Measurements from ENCODE around the gene ZNHIT2. TPM values are rescaled to one million over a fixed set of nuclear protein-coding genes. Genes with fewer than 3 reads are reported as not detected.

Gene ZNHIT2
- polyA plus RNA-seq, 2 donors, result 12.4 to 13.3 TPM

DNA sequence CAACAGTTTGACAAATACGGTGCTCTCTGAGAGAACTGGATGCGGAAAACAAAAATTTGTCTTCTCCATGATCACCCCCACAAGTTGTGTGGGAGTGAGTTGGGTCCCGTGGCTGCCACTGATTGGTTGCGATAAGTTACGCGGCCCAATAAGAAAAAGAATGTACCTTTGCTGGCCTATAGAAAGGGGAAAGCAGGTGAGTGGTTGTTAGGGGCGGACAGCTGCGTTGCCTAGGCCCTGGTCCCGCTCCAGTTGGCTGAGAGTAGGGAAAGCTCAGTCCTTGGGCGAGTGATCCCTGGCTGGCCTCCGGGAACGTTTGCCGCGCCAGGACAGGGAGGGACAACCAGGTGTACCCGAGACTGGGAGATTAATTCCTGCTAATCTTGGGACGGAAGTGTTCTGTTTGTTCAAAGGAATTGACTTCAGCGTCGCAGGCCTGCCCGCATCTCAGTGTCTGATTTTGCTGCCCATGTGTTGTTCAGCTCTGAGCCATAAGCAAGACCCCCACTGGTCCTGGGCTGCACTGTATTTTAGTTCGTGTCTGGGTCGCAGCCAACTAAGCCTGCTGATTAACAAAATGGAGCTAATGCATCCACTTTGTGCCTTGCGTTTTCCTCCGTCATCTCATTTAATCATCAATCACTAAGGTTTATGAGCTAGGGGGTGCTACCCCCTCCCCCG lies 17.6 kb upstream of the ZNHIT2 start:
- Histone ChIP-seq H3K4me3 (ENCODE audit: low read depth in 1 of 2, low read length in 2 of 2) (peak overlapping the region; percentile 74 to 85), H3K4me1 (ENCODE audit: control insufficient read depth in 2 of 2, insufficient read depth in 2 of 2, low read length in 1 of 2) (peaks cover 0 to 17% of the 10 kb centered on the region in 2 donors), H3K36me3 (ENCODE audit: control insufficient read depth in 2 of 2, insufficient read depth in 2 of 2, low read length in 1 of 2) (peaks cover 6 to 26% of the 10 kb centered on the region in 2 donors), H3K9me3 (ENCODE audit: control insufficient read depth in 2 of 2, insufficient read depth in 1 of 2, low read depth in 1 of 2, low read length in 1 of 2) (no peaks in the 10 kb centered on the region), H3K27ac (ENCODE audit: low read depth in 2 of 2, low read length in 1 of 2) (peak overlapping the region; percentile 98), H3K27me3 (ENCODE audit: control insufficient read depth in 1 of 2, insufficient read depth in 2 of 2, low read length in 2 of 2) (no peaks in the 10 kb centered on the region)
- 1% methylated on average over 24 of the region's 24 CpGs for WGBS, 2 donors

DNA sequence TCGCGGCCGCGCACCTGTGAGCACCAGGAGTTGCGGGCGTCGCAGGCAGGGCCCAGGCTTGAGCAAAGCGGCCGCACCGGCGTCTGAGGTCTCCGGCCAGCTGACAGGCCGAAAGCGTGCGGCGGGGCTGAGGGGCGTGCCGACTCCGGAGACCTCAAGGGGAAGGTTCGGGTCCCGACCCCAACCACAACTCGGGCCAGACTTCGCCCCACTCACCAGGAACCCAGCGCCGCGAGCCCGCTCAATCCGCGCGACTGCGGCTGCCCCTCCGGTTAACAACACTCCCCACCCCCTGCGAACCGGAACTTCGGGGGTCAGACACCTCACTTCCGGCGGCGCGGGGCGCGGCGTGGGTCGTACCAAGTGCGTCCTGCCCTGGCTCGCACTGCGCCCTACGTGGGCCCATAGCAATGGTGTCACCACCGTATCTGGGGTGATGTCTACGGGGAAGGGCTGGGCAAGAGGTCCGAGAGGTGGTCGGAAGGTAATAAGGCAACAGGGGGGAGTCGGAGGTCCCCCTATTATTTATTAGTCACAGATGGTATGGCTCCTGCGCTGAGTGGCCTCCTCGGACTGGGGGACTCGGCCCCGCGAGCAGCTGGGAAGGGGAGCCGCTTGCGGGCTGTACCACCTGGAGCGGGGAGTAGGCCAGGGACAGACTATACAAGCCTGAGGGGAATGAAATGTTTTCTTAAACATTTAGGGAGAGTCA lies 16.9 kb upstream of the ZNHIT2 start, which contains the start of gene SYVN1:
Gene SYVN1 (minus strand): TSS at position 280 of the 712 bp plus-strand sequence. CDS start 918 bp downstream, outside the sequence.
- Histone ChIP-seq H3K9me3 (ENCODE audit: control insufficient read depth in 2 of 2, insufficient read depth in 1 of 2, low read depth in 1 of 2, low read length in 1 of 2) (no peaks in the 10 kb centered on the region), H3K27ac (ENCODE audit: low read depth in 2 of 2, low read length in 1 of 2) (peak within 1 kb of the TSS; percentile 98), H3K4me3 (ENCODE audit: low read depth in 1 of 2, low read length in 2 of 2) (peak within 1 kb of the TSS; percentile 74 to 85), H3K4me1 (ENCODE audit: control insufficient read depth in 2 of 2, insufficient read depth in 2 of 2, low read length in 1 of 2) (peaks cover 0 to 17% of the 10 kb centered on the region in 2 donors), H3K36me3 (ENCODE audit: control insufficient read depth in 2 of 2, insufficient read depth in 2 of 2, low read length in 1 of 2) (peaks cover 13 to 33% of the 10 kb centered on the region in 2 donors), H3K27me3 (ENCODE audit: control insufficient read depth in 1 of 2, insufficient read depth in 2 of 2, low read length in 2 of 2) (no peaks in the 10 kb centered on the region)
- WGBS, 2 donors, result 0% methylated on average over 57 to 60 of the region's 60 CpGs

DNA sequence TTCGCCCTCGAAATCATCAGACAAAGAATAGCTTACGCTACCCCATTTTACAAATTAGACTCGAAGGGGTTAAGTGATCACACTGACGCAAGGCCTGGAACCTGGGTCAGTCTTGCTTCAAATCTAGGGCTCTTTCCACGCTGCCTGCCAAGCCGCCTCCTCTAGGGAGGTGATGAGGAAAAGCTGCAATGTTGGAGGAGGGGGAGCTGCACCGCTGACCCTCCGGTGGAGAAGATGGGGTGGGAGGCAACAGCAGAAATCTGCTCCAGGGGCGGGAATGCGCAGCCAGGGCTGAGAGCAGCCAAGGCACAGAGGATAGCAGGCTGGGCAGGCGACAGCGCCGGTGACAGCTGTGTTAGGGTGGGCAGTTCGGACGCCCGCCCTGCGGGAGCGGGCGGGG lies 16.2 kb upstream of the ZNHIT2 start:
- Histone ChIP-seq H3K36me3 (ENCODE audit: control insufficient read depth in 2 of 2, insufficient read depth in 2 of 2, low read length in 1 of 2) (peaks cover 16 to 36% of the 10 kb centered on the region in 2 donors), H3K27ac (ENCODE audit: low read depth in 2 of 2, low read length in 1 of 2) (peak overlapping the region; percentile 98), H3K27me3 (ENCODE audit: control insufficient read depth in 1 of 2, insufficient read depth in 2 of 2, low read length in 2 of 2) (no peaks in the 10 kb centered on the region), H3K4me3 (ENCODE audit: low read depth in 1 of 2, low read length in 2 of 2) (peak overlapping the region; percentile 74 to 85), H3K4me1 (ENCODE audit: control insufficient read depth in 2 of 2, insufficient read depth in 2 of 2, low read length in 1 of 2) (peaks cover 0 to 17% of the 10 kb centered on the region in 2 donors), H3K9me3 (ENCODE audit: control insufficient read depth in 2 of 2, insufficient read depth in 1 of 2, low read depth in 1 of 2, low read length in 1 of 2) (no peaks in the 10 kb centered on the region)
- WGBS, 2 donors, result 1 to 2% methylated on average over 20 of the region's 20 CpGs

DNA sequence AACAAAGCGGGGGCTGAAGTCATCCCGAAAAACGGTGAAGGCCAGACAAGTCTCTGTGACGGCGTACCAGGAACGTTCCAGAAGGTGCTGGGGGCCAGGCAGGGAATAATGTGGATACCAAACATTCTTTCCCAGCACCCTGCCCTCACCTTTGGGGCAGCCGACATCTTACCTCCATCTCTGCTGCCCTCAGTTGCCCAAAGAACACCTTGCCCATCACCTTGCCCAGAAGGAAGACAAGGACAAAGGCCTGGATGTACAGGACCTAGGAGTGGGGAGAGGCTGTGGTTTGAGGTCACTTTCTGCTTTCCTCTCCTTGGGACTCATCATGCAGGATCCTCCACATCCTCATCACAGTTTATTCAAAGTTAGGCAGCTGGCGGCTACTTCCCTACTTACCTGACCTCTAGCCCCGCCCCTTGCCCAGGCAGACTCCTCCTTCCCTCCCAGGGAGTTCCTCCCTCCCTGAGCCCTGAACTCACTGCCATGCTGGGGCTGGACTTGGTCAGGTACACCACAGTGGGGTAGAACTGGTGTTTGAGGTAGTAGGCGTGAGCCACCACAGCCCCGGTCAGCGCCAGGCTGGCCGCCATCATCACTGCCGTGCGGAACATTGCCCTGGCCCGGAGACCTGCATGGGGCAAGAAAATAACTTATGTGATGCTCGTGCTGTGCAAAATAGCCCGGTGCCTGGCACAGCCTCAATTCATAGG lies 15.6 kb upstream of the ZNHIT2 start:
- Histone ChIP-seq H3K27ac (ENCODE audit: low read depth in 2 of 2, low read length in 1 of 2) (peak overlapping the region; percentile 98), H3K4me1 (ENCODE audit: control insufficient read depth in 2 of 2, insufficient read depth in 2 of 2, low read length in 1 of 2) (peaks cover 0 to 17% of the 10 kb centered on the region in 2 donors), H3K9me3 (ENCODE audit: control insufficient read depth in 2 of 2, insufficient read depth in 1 of 2, low read depth in 1 of 2, low read length in 1 of 2) (no peaks in the 10 kb centered on the region), H3K36me3 (ENCODE audit: control insufficient read depth in 2 of 2, insufficient read depth in 2 of 2, low read length in 1 of 2) (peaks cover 22 to 41% of the 10 kb centered on the region in 2 donors), H3K4me3 (ENCODE audit: low read depth in 1 of 2, low read length in 2 of 2) (peak overlapping the region; percentile 74 to 85), H3K27me3 (ENCODE audit: control insufficient read depth in 1 of 2, insufficient read depth in 2 of 2, low read length in 2 of 2) (no peaks in the 10 kb centered on the region)
- 39% methylated on average over 18 of the region's 18 CpGs for WGBS, 2 donors

DNA sequence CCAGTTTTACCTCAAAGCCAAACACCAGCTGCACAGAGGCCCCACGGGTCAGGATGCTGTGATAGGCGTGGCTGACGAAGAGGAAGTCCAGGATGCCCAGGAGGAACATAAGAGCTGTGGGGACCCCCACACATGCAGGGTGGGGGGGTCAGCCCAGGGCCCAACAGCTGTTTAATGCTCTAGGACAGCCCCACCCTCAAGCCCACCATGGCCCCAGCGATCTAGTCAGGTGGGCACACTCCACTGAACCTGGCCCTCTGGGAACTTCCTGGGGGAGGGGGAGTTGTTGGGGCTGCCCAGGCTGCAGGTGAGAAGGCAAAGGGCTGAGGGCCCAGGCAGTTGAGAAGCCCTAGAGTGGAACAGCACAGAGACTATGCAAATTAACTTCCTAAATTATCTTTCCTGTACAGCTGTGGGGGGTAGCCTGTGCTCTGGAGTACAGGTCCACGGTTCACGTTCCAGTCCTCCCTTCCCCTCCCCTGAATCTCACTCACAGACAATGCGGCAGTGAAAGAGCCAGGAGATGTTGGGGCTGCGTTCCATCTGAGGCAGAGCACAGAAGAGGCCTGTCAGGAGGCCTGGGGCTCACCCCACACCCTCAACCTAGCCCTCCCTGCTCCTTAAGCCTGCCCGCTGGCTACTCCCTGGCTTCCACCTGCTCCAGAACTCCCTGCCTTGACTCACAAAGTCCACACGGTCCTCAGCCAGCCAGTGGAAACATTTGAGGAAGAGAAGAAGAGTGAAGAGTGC lies 14.9 kb upstream of the ZNHIT2 start:
- Histone ChIP-seq H3K4me3 (ENCODE audit: low read depth in 1 of 2, low read length in 2 of 2) (no peak overlapping the region), H3K4me1 (ENCODE audit: control insufficient read depth in 2 of 2, insufficient read depth in 2 of 2, low read length in 1 of 2) (peaks cover 0 to 17% of the 10 kb centered on the region in 2 donors), H3K36me3 (ENCODE audit: control insufficient read depth in 2 of 2, insufficient read depth in 2 of 2, low read length in 1 of 2) (peaks cover 27 to 46% of the 10 kb centered on the region in 2 donors), H3K9me3 (ENCODE audit: control insufficient read depth in 2 of 2, insufficient read depth in 1 of 2, low read depth in 1 of 2, low read length in 1 of 2) (no peaks in the 10 kb centered on the region), H3K27me3 (ENCODE audit: control insufficient read depth in 1 of 2, insufficient read depth in 2 of 2, low read length in 2 of 2) (no peaks in the 10 kb centered on the region), H3K27ac (ENCODE audit: low read depth in 2 of 2, low read length in 1 of 2) (peak overlapping the region in 1 of 2 donors; percentile 22)
- 65 to 71% methylated on average over 10 of the region's 10 CpGs for WGBS, 2 donors

DNA sequence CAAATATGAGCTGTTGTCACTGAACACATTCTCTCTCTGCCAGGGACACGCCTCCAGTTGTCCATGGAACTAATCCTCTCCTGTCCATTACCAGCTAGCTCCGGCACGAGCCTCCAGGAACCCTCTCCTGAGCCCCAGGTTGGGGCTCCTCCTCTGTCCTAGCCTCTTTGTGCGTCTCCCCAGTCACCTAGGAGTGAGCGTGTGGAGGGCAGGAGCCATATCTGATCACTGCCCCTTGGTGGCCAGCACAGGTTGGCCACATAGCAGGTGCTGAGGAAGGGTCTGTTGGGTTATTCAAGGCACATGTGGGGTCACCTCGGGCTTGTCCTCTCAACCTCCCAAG lies 14.4 kb upstream of the ZNHIT2 start:
- peaks cover 0 to 17% of the 10 kb centered on the region in 2 donors for H3K4me1 ChIP-seq (ENCODE audit: control insufficient read depth in 2 of 2, insufficient read depth in 2 of 2, low read length in 1 of 2)
- 71 to 81% methylated on average over 6 of the region's 6 CpGs for WGBS, 2 donors
- H3K36me3 ChIP-seq (ENCODE audit: control insufficient read depth in 2 of 2, insufficient read depth in 2 of 2, low read length in 1 of 2), result peaks cover 27 to 48% of the 10 kb centered on the region in 2 donors
- no peaks in the 10 kb centered on the region for H3K27me3 ChIP-seq (ENCODE audit: control insufficient read depth in 1 of 2, insufficient read depth in 2 of 2, low read length in 2 of 2)
- H3K27ac ChIP-seq (ENCODE audit: low read depth in 2 of 2, low read length in 1 of 2), result peak overlapping the region in 1 of 2 donors; percentile 22
- no peak overlapping the region for H3K4me3 ChIP-seq (ENCODE audit: low read depth in 1 of 2, low read length in 2 of 2)
- H3K9me3 ChIP-seq (ENCODE audit: control insufficient read depth in 2 of 2, insufficient read depth in 1 of 2, low read depth in 1 of 2, low read length in 1 of 2), result no peaks in the 10 kb centered on the region

DNA sequence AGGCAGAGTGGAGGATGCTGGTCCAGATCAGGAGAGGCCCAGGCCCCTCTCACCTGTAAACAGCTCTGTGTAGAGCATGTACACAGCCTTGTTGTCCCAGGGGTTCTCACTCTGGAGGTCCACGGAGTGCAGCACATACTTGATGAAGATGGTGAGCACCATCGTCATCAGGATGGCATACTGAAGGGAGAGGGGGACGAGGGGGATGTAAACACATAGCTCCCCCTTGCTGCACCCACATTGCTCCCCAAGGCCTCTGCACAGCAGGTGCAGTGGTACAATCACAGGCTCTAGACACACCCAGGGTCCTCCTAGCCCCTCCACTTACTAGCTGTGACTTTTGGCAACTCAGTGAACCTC lies 13.9 kb upstream of the ZNHIT2 start:
- Histone ChIP-seq H3K4me1 (ENCODE audit: control insufficient read depth in 2 of 2, insufficient read depth in 2 of 2, low read length in 1 of 2) (peaks cover 0 to 20% of the 10 kb centered on the region in 2 donors), H3K36me3 (ENCODE audit: control insufficient read depth in 2 of 2, insufficient read depth in 2 of 2, low read length in 1 of 2) (peaks cover 27 to 52% of the 10 kb centered on the region in 2 donors), H3K27ac (ENCODE audit: low read depth in 2 of 2, low read length in 1 of 2) (no peak overlapping the region), H3K27me3 (ENCODE audit: control insufficient read depth in 1 of 2, insufficient read depth in 2 of 2, low read length in 2 of 2) (no peaks in the 10 kb centered on the region), H3K9me3 (ENCODE audit: control insufficient read depth in 2 of 2, insufficient read depth in 1 of 2, low read depth in 1 of 2, low read length in 1 of 2) (no peaks in the 10 kb centered on the region), H3K4me3 (ENCODE audit: low read depth in 1 of 2, low read length in 2 of 2) (no peak overlapping the region)
- 72 to 76% methylated on average over 3 of the region's 3 CpGs for WGBS, 2 donors

DNA sequence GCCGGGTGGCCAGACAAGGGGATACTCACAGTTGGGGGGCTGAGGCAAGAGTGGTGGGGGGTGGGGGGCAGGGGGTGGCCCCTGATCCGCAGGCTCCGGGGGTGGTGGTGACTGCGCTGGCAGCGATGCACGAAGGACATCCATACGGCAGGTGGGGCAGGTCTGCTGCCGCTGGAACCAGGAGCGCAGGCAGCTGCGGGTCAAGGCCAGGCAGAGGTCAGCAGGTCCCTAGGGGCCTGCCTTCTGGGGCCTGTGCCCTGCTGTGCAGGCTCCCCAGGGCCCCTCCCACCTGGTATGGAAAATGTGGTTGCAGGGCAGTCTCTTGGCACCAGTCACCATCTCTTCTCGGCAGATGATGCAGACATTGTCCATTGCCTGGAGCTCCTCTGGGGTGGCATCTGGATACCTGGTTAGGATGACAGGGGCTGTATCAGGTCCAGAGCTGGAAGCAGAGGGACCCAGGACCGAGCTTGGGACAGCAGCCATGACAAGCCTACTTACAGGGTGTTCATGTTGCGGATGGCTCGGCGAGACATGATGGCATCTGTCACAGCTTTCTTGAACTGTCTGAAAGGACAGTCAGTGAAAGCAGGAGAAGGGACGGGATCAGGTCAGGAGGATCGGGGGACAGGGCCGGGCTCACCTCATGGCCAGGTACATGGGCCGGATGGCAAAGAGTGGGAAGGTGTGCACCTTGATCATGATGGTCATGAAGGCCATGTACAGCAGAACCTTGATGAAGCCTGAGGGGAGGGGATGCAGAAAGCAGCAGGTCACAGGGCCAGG lies 13.3 kb upstream of the ZNHIT2 start:
- Histone ChIP-seq H3K4me3 (ENCODE audit: low read depth in 1 of 2, low read length in 2 of 2) (no peak overlapping the region), H3K4me1 (ENCODE audit: control insufficient read depth in 2 of 2, insufficient read depth in 2 of 2, low read length in 1 of 2) (peaks cover 0 to 17% of the 10 kb centered on the region in 2 donors), H3K36me3 (ENCODE audit: control insufficient read depth in 2 of 2, insufficient read depth in 2 of 2, low read length in 1 of 2) (peaks cover 29 to 53% of the 10 kb centered on the region in 2 donors), H3K27me3 (ENCODE audit: control insufficient read depth in 1 of 2, insufficient read depth in 2 of 2, low read length in 2 of 2) (no peaks in the 10 kb centered on the region), H3K27ac (ENCODE audit: low read depth in 2 of 2, low read length in 1 of 2) (no peak overlapping the region), H3K9me3 (ENCODE audit: control insufficient read depth in 2 of 2, insufficient read depth in 1 of 2, low read depth in 1 of 2, low read length in 1 of 2) (no peaks in the 10 kb centered on the region)
- 81 to 85% methylated on average over 19 of the region's 19 CpGs for WGBS, 2 donors

Measured in esophagus (tissue), 2 donors.